ENCODE measurements around the gene RRAGD.

The RRAGD gene

DNA sequence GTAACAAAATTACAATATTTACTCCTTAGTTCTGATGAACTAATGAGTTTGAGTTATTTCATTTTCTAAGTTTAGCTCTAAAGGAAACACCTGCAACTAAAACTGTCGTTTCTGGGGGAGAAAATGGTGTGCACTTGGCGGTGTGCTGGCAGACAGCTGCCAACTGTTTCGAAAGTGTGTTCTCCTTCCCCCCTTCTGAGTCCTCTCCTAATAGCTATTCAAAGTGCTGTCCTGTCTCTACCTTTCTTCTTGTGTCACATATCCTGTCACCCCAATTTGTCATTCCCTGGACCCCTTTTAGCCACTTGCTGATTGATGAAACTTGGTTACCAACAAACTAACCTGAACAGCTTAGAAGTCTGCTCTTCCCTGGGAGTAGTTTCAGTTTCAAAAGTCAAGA lies 54.7 kb downstream of the RRAGD start:
- TF ChIP-seq CTCF (IDR thresholded peaks at IDR 0.05) = no peak

DNA sequence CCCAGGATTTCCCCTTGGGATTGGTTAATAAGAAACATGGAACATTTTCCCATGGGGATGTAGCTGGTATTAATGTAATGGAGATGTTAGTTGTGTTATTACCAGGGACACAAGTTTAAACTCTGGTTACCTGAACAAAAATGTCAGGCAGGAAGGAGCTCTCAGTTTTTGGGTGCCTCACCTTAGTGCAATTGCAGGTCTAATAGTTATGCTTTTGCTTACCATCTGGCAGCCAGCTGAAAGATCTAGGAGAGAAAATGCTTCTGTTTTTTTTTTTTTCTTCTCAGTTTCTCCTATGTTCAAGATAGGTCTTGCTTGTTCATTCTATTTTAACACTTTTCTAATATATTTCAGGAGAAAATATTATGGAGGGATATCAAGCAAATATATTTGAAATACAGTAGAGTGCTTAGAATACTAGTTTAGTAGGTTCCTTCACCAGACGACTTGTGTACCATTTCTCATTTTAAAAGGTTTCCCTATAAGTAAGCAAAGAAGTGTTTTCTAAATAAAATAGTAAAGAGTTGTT lies 55.4 kb downstream of the RRAGD start:
- no peak for TF ChIP-seq CTCF (IDR thresholded peaks at IDR 0.05)

DNA sequence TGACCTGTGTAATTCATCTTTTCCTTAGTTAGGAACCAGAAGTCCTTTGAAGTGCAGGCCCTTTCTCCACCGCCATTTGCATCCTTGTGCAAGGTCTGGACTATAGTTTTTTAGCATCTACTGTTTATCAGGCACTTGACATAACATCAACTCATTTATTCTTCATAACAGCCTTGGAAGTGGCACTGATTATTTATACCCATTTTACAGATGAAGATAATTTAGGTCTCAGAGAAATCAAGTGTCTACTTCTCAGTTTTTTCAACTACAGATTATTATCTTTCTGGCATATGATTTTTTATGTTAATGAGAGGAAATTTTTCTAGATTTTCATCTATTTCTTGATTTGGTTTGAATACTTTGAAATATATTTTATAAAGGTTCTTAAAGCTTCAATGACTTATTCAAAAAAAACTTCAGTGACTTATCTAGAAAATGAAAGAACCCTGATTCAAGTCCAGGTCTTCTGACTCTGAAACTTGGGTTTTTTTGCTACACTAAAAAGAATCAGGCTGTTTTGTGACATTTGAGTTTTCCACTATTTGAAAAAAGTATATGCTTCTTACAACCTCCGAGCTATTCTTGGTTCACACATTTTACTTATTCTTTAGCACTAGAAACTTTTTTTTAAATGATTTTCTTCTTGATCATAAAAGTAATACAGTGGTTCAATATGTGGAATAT lies 56.4 kb downstream of the RRAGD start:
- TF ChIP-seq CTCF (IDR thresholded peaks at IDR 0.05) = no peak

GRCh38 chr6:89353702-89354392 lies 58.2 kb downstream of the RRAGD start:
- TF ChIP-seq CTCF (IDR thresholded peaks at IDR 0.05) = no peak

DNA sequence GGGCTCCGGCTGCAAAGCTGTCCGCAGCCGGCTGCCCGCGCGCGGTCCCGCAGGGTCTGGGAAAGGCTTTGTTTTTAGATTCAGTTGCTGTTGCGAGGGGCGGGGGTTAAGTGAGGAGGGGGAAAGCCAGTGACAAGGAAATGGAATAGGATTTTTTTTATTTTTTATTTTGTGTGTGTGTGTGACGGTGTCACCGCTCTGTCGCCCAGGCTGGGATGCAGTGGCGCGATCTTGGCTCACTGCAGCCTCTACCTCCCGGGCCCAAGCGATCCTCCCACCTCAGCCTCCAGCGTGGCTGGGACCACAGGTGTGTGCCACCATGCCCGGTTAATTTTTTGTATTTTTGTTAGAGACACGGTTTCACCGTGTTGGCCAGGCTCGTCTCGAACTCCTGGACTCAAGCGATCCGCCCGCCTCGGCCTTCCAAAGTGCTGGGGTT lies 58.9 kb downstream of the RRAGD start:
- TF ChIP-seq CTCF (IDR thresholded peaks at IDR 0.05) = no peak

DNA sequence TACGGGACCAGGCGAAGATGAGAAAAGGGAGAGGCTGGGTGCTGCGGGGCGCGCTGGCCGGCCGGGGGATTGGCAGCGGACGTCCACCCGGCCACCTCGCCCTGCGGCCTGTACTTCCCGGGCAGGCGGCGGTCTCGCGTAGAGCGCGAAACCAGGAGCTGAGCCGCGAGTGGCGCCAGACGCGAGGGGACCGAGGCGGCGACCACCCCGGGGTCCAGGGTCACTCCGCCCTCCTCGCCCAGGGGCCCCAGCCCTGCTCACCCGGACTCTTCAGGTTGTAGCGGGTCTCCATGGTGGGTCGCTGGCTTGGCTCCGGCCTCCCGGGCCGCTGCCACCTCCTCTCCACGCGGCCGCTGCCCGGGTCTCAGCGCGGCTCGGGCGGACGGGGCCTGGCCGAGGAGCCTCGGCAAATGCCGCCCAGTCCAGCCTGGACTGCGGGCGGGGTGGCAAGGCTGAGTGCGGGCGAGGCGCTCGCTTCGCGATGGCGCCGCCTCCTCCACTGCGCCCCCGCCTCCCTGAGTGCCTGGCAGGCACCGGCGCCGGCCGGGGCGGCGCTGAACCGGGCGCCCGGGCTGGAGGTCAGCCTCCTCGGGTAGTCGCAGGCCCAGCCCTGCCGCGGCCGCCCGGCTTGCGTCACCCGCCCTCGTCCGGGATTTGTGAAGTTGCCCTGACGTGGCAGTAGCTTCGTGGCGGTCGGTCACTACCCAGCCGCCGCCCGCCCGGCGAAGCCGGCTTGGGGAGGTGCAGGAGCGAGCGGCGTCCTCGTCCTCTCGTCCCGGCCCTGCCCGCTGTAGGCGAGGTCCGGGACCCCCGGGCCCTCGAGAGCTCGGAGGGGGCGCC lies 59.6 kb downstream of the RRAGD start, which contains the start of gene UBE2J1:
TSS of gene UBE2J1 (minus strand) at position 445 of the 840 bp plus-strand sequence. CDS start at position 292, 153 bp downstream.
- no peak for TF ChIP-seq CTCF (IDR thresholded peaks at IDR 0.05)

DNA sequence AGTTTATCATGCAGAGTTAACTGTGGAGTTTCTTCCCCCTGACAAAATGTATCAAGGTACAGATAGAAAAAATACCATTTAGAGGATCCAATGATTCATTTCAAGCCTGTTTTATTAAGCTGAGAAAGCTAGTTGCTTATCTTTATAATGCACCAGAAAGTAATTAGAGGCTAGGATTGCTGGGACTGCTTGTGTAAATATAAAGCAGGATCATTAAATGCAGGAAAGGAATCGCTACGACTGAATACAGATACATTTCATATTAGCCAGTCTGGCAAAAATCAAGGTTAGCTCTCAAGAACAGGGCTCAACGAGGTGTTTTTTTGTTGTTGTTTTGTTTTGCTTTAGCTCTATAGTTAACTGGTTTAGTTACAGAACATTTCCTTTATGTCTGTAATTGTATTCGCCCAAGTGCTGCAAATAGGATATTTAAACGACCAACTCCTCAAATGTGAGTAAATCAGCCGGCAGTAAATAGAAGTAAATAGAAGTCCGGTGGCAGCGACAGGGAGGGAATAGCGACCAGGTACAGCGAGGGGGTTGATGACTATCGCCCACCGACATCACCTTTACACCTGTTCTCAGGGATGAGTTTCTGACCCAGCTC lies 60.3 kb downstream of the RRAGD start:
- TF ChIP-seq CTCF (IDR thresholded peaks at IDR 0.05) = no peak

Data from LNCAP (cell line).